ENCODE results near the gene RIMKLA.

RIMKLA gene

GRCh38 chr1:42380586-42381279 is at the start of gene RIMKLA:
RIMKLA (plus strand) TSS chr1:42380792; CDS start chr1:42380935, 143 bp downstream.
- DNase-seq = peak; percentile 65

- DNase-seq = no peak
Observed at GRCh38 chr1:42332877-42333276, 47.7 kb upstream of the RIMKLA start.

GRCh38 chr1:42333662-42334239 is 46.8 kb upstream of the RIMKLA start:
- no peak for DNase-seq

GRCh38 chr1:42334240-42335049 is 46.1 kb upstream of the RIMKLA start:
- peak; percentile 45 for DNase-seq

- DNase-seq = peak; percentile 92
Observed at GRCh38 chr1:42335050-42335808, 45.4 kb upstream of the RIMKLA start, which contains the start of gene FOXJ3. FOXJ3 (minus strand) TSS chr1:42335235; CDS start chr1:42311093, 24,142 bp downstream.

- no peak for DNase-seq
Observed at GRCh38 chr1:42335809-42336518, 44.6 kb upstream of the RIMKLA start.

- DNase-seq = no peak
Observed at GRCh38 chr1:42336978-42337377, 43.6 kb upstream of the RIMKLA start.

- DNase-seq = peak; percentile 26
Observed at GRCh38 chr1:42340093-42340492, 40.5 kb upstream of the RIMKLA start.

GRCh38 chr1:42340901-42341300 is 39.7 kb upstream of the RIMKLA start:
- no peak for DNase-seq

- no peak for DNase-seq
Observed at GRCh38 chr1:42343049-42343448, 37.5 kb upstream of the RIMKLA start.

- DNase-seq = no peak
Observed at GRCh38 chr1:42348498-42348897, 32.1 kb upstream of the RIMKLA start.

GRCh38 chr1:42350086-42350485 is 30.5 kb upstream of the RIMKLA start:
- DNase-seq = no peak

- no peak for DNase-seq
Observed at GRCh38 chr1:42358791-42359190, 21.8 kb upstream of the RIMKLA start.

GRCh38 chr1:42359466-42359865 is 21.1 kb upstream of the RIMKLA start:
- no peak for DNase-seq

GRCh38 chr1:42364089-42364488 is 16.5 kb upstream of the RIMKLA start:
- no peak for DNase-seq

- DNase-seq = no peak
Observed at GRCh38 chr1:42364542-42364941, 16.1 kb upstream of the RIMKLA start.

- no peak for DNase-seq
Observed at GRCh38 chr1:42365118-42365517, 15.5 kb upstream of the RIMKLA start.

GRCh38 chr1:42368096-42368795 is 12.3 kb upstream of the RIMKLA start:
- no peak for DNase-seq

- DNase-seq = no peak
Observed at GRCh38 chr1:42369471-42369870, 11.1 kb upstream of the RIMKLA start.

- no peak for DNase-seq
Observed at GRCh38 chr1:42370876-42371549, 9.6 kb upstream of the RIMKLA start.

- no peak for DNase-seq
Observed at GRCh38 chr1:42372796-42373195, 7.8 kb upstream of the RIMKLA start.

Data from activated CD4-positive, alpha-beta T cell treated with anti-CD3 and anti-CD28 coated beads, Interleukin-10, Interleukin-2, amounts not matched to agents 100 ng/mL and 50 ng/mL, durations not matched to agents 16 hours and 8 hours (primary cell).